ENCODE measurements around the gene GRIK4.
"Not testable (repeated sequence)": the region's sequence is repeated elsewhere in the genome, so short reads cannot be mapped to it uniquely, and the experiment has no call there.

GRIK4 gene

GRCh38 chr11:120577041-120577440 lies 65.5 kb downstream of the GRIK4 start:
- DNase-seq (ENCODE audit: low read depth in 2 of 2): no peak

- DNase-seq (ENCODE audit: low read depth in 2 of 2): no peak
These were observed 66.2 kb downstream of the GRIK4 start for GRCh38 chr11:120577624-120578363.

DNA sequence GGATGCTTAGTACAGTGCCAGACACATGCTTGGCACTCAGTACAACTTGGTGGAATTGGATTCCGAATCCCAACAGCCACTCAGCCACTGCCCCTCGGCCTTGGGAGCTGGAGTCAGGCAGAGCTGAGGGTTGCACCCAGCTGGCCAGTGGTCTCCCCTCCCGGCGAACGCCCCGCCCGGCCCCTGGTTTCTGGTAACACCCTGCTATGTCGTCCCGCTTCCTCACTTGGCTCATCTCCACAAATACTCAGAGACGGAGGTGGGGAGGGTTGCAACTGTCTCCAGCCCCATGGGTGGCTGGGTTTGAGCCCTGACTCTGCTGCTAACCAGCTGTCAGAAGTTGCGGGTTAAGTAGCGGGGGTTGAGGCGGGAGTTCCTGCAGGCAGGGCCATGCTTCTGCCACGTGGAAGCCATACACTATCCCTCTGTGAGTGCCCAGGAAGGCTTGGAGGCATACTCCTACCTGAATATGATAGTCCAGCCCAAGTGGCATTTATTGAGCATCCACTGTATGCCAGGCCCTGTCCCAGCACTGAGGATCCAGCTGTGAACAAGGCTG lies 67.1 kb downstream of the GRIK4 start:
- no peak for DNase-seq (ENCODE audit: low read depth in 2 of 2)

GRCh38 chr11:120579611-120580031 lies 68.1 kb downstream of the GRIK4 start:
- no peak for DNase-seq (ENCODE audit: low read depth in 2 of 2)

DNA sequence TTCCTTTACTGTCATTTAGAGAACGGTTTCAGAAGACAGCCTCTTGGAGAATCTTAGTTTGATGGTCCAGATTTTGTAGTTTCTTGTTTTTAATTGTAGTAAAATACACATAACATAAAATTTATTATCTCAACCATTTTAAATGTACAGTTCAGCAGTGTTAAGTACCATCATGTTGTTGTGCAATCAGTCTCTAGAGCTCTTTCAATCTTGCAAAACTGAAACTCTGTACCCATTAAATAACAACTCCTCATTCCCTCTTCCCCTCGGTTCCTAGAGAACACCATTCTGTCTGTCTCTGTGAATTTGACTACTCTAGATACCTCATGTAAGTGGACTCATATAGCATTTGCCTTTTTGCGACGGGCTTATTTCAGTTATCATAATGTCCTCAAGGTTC lies 69.8 kb downstream of the GRIK4 start:
- DNase-seq (ENCODE audit: low read depth in 2 of 2): no peak

DNA sequence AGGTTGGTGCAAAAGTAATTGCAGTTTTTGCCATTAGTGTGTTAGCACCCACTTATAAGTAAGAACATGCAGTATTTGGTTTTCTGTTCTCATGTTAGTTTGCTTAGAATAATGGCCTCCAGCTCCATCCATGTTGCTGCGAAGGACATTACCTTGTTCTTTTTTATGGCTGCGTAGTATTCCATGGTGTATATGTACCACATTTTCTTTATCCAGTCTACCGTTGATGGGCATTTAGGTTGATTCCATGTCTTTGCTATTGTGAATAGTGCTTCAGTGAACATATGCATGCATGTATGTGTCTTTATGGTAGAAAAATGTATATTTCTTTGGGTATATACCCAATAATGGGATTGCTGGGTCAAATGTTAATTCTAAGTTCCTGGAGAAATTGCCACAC lies 71.0 kb downstream of the GRIK4 start:
- not testable (repeated sequence) for DNase-seq (ENCODE audit: low read depth in 2 of 2)

DNA sequence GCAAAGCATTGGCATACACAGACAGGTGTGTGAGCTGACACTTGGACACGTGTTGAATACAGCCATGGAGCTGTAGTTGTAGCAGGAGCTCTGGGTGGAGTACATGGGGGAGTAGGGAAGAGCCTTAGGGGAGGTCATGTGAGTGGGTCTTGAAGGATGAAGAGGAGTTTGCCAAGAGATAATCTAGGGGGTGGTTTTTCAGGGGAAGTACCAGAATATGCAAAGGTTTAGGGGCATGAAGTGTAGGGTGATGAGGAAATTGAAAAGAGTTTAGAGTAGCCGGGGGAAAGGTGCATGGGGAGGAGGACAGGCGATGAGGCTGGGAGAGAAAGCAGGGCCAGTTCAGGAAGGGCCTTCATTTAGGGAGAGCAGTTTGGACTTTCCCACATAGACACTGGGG lies 74.5 kb downstream of the GRIK4 start:
- DNase-seq (ENCODE audit: low read depth in 2 of 2): no peak

- DNase-seq (ENCODE audit: low read depth in 2 of 2): no peak
These were observed 75.2 kb downstream of the GRIK4 start for GRCh38 chr11:120586728-120587127.

DNA sequence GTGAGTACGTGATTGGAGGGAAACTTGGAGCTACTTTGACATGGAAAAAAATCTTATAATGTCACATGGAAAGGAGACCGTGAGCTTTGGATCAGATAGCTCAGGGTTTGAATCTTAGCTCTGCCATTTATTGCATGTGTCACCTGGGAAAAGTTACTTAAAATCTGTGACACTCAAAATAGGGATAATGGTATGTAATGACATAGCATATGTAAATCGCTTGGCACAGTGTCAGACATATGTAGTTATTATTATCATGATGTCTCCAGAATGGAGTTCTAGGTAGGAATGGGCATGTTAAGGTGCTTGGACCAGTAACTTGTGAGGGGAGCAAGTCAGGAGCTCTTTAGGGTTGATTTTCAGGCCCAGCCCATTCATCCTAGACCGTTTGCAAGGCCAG lies 75.8 kb downstream of the GRIK4 start:
- no peak for DNase-seq (ENCODE audit: low read depth in 2 of 2)

DNA sequence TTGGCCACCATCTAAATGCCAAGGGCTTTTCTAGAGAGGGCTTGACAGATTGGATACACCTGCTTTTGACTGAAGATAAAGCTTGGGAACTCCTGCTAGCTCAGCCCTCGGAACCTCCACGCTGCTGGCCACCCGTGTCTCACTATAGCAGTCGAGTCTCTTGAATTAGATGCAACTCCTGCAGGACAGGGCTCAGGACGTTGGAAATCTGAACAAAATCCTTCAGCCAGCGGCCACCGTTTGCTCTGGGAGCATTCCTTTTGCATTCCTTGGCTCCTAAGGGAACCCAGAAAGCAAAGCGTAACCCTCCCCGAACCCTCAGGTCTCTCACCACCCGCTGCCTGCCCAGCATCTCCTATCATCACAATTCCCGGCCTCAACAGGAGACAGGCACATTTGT lies 77.8 kb downstream of the GRIK4 start:
- DNase-seq (ENCODE audit: low read depth in 2 of 2): no peak

DNA sequence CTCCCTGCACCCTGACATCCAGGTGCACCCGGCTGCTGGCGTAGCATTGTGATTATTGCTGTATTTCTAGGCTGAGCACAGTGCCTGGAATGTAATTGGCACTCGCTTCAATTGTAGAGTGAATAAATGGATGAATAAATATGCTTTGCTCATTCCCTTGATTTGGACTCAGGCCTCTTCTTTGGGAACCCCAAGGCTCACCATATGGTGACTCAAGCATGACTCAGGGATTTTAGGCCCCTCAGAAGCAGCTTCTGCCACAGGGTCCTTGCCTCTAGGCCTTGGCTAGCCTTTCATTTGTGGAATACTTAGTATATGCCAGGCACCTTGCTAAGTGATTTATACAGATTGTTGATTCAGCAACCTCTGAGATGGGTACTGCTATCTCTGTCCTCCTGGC lies 78.9 kb downstream of the GRIK4 start:
- DNase-seq (ENCODE audit: low read depth in 2 of 2): no peak

- no peak for DNase-seq (ENCODE audit: low read depth in 2 of 2)
These were observed 83.2 kb downstream of the GRIK4 start for GRCh38 chr11:120594746-120595145.

- no peak for DNase-seq (ENCODE audit: low read depth in 2 of 2)
These were observed 84.0 kb downstream of the GRIK4 start for GRCh38 chr11:120595557-120595956.

GRCh38 chr11:120597250-120598215 lies 86.0 kb downstream of the GRIK4 start:
- no peak for DNase-seq (ENCODE audit: low read depth in 2 of 2)

DNA sequence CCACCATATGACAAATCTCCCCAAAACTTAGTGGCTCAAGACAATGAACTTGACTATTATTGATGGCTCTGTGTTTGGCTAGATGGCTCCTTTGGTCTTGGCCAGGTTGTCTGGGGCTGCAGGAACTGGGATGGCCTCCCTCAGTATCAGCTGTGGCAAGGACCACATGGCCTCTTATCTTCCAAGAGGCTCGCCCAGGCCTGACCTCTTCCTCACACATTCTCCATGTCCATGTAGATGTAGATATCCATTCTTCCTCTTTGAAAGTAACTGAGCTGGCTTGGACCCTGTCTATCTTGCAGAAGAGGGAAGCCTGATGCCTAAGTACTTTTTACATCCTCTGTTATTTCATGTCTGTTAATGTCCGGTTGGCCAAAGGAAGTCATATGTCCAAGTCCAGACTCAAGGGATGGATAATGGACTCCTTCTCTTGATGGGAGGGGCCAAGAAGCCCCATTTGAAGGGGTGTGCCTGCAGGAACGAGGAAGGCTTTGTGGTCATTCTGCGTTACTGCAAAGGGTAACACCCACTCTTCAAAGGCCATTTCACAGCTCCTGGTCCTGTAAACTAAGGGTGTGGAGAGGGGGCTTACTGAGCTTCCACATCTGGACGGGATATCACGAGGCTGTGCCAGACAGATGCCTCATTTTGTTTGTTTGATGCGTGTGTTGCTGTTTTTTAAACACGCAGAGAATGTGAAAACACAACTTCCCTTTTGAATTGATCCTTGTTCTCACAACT lies 87.1 kb downstream of the GRIK4 start:
- no peak for DNase-seq (ENCODE audit: low read depth in 2 of 2)

DNA sequence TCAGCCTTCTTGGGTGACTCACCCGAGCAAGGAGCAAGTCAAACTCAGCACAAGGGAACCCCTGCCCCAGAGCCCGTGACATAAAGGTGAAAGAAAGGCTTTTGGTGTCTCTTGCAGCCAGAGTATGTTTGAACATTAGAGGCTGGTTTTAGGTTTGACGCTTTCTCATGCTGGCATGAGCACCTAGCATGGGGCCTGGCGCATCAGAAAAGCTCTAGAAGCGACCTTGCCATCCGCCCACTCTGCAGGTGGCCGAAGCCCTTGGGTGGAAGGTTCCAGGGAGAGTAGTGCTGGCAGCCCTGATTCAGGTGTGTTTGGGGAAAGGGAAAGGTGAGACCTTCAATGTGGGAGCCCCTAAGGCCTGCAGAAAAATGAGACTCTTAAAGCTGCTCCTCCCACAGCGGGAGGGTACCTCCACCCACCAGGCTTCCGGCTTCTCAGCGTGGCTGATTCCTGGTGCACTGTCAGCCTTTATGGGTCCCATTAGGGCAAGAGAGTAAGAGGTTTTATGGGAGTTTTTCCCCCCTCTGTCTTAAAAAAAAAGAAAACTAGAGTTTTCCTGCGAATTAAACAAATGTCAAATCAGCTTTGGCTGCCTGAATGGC lies 88.4 kb downstream of the GRIK4 start:
- DNase-seq (ENCODE audit: low read depth in 2 of 2): no peak

GRCh38 chr11:120601536-120601935 lies 90.0 kb downstream of the GRIK4 start:
- DNase-seq (ENCODE audit: low read depth in 2 of 2): no peak

DNA sequence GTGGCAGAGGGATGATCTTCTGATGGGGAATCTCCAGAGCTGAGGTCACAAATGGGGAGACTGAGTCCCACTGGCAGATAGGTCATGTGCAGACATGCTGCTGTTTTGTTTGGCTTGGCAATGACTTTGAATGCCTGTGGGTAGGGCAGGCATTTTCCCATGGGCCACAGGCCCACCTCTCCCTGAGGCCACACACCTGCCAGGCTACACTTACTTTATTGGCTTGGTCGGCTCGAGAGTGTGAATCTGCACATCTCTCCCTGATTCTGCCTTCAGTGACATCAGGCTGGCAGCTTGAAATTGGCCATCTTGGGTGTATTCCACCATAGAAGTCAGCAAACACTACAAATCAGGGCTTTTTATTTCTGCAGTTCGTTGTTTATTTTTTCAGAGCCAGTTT lies 91.5 kb downstream of the GRIK4 start:
- DNase-seq (ENCODE audit: low read depth in 2 of 2): no peak

GRCh38 chr11:120605469-120605868 lies 93.9 kb downstream of the GRIK4 start:
- no peak for DNase-seq (ENCODE audit: low read depth in 2 of 2)

DNA sequence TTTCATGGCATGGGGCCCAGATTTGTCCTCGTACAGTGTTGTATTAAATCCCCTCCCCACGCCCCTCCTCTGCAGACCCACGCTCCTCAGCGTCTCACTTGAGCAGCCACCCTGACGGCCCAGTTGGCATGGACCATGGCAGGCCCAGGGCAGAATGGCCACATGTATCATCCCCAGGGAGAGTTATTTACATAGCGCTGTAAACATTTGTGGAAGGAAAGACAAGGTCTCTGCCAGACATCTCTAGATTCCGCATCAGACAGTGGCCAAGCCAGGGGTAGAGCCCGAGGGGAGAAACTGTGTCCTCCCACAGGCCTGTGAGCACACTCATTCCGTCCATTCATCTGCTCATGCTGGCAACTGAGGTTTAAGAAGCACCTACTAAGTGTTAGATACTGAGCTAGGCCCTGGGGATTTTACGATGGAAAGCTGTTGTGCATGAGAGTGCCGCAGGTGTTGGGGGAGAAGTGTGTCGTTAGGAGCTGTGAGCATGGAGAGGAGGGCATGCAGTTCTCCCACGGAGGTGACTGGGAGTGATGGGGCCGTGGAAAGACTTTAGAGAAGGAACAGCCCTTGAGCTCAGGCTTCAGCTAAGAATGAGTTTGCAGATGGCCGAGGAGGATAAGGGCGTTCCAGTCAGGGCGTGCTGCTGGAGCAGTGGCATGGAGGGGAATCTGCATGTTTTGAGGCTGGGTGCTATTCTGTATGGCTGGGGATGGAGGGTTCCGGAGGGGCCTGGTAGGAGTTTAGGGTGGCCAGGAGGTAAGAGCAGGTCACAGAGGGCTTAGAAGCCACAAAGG lies 94.9 kb downstream of the GRIK4 start:
- DNase-seq (ENCODE audit: low read depth in 2 of 2): no peak

DNA sequence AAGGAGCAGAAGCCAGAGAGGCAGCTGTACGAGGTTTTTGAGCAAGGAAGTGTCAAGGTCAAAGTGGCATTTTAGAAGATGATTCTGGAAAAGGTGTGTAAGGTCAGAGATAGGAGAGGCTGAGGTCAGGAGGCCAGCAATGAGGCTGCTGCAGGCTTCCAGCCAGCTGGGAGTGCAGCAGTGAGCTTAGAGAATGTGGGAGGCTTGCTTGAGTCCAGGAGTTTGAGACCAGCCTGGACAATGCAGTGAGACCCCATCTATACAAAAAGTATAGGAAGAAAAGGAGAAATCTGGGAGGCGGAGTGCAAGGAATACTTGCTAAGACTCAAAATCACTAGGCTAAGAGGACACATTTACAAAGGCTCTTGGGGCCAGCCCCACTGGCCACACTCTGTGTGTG lies 96.5 kb downstream of the GRIK4 start:
- no peak for DNase-seq (ENCODE audit: low read depth in 2 of 2)
